GM21528 (cell line): ENCODE data around the gene FIGN.

Source experiments
- ATAC-seq: cut with Tn5 transposase; IDR thresholded peaks from one replicate; pipeline ENCODE4 v1.9.1; 2021; ENCODE audit warnings: mild to moderate bottlenecking, moderate library complexity; ENCODE audit not compliant: unreplicated experiment, low FRiP score

Gene FIGN

DNA sequence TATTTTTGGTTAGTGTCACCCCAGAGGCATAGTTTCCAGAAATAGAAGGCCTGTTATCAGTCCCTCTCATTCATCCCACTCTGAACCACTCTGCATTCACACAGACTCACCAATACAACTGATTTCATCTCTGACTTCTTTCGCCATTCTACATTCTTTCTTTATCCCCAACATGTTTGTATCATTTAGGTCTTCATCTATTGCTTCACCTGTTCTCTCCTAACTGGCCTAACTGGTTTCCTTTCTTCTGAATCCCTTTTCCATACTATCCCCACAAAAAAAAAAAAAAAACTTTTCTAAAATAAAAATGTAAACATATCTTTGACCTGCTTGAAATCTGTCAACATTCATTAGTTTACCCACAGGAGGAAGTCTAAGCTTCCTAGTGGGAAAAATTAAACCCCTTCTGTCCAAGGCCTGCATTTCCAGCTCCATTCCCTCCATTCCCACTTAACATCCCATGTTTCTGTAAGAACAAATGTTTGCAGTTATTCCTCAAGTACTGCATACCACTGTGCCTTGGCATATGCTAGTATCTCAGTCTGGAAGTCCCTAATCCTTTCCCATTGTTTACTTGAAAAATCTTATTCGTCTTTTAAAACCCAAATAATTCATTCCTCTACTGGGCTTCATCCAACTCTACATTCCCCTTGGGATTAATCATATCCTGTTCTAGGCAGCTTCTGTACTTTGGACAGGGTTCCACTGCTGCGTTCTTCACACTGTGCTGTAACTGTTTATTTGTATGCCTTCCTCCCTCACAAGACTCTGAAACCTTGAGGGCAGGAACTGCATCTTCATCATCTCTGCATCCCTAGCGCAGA is 68.5 kb downstream of the FIGN start:
- no peak for ATAC-seq

GRCh38 chr2:163665817-163666216 is 70.0 kb downstream of the FIGN start:
- no peak for ATAC-seq

DNA sequence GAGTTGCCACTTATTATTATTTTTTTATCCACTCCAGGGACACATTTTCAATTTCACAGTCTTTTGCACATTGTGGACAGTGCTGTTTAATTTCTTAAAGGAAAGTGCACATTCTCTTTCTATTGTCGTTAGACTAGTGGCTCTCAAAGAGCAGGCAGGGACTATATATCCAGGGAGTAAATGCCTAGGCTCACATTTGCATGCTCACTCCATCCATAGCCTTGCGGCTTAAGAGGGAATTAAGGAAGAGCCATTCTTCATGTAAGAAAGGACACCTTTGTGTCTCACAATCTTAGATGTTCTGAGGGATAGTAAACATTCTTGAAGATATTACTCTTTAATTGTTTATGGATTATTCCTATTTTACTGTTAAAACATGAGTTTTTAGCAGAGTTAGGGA is 70.8 kb downstream of the FIGN start:
- no peak for ATAC-seq

DNA sequence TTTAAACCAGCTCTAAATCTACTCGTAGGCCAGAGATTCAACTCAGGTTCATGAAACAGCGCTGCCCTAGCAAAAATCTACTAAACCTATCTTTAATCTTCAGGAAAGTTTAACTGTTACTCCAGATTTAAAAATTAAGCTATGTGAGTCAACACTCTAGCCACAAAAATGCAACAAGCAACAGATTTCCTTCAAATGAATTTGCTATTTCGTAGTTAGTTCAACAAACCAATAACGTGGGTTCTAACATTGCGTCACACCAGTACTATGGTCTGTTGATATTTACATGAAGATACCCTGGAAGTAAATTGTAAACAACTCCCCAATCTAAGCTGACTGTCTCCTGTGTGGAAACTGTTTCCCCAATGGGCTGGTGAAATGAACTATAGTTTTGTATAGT is 71.2 kb downstream of the FIGN start:
- no peak for ATAC-seq

DNA sequence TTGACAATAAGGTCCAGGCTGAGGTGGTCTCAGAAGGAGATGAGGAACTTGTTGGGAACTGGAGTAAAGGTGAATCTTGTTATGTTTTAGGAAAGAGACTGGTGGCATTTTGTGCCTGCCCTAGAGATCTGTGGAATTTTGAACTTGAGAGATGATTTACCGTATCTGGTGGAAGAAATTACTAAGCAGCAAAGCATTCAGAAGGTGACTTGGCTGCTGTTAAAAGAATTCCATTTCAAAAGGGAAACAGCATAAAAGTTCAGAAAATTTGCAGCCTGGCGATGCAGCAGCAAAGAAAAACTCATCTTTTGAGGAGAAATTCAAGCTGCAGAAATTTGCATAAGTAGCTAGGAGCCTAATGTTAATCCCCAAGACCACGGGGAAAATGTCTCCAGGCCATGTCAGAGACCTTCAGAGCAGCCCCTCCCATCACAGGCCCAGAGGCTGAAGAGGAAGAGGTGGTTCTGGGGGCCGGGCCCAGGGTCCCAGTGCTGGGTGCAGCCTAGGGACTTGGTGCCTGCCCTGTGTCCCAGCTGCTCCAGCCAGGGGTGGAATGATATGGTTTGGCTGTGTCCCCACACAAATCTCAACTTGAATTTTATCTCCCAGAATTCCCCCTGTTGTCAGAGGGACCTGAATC is 73.5 kb downstream of the FIGN start:
- no peak for ATAC-seq

- no peak for ATAC-seq
These were observed 76.6 kb downstream of the FIGN start for GRCh38 chr2:163659224-163659623.

GRCh38 chr2:163658556-163658955 is 77.3 kb downstream of the FIGN start:
- ATAC-seq, result no peak

DNA sequence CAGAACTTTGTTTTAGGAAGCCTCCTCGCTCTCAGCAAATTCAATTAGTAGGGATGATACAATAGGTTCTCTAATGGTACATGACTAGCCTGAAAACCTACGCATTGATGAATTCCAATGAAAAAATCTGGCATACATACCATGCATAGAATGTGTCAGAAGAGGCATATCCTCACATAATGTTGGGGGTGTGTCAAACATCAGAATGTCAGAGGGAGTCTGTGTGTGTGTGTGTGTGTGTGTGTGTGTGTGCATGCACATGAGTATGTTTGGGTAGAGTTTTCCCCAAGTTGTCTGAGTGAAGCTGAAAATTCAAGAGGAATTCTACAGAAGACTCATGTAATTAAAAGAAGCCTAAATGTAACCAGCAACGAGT is 78.5 kb downstream of the FIGN start:
- no peak for ATAC-seq

DNA sequence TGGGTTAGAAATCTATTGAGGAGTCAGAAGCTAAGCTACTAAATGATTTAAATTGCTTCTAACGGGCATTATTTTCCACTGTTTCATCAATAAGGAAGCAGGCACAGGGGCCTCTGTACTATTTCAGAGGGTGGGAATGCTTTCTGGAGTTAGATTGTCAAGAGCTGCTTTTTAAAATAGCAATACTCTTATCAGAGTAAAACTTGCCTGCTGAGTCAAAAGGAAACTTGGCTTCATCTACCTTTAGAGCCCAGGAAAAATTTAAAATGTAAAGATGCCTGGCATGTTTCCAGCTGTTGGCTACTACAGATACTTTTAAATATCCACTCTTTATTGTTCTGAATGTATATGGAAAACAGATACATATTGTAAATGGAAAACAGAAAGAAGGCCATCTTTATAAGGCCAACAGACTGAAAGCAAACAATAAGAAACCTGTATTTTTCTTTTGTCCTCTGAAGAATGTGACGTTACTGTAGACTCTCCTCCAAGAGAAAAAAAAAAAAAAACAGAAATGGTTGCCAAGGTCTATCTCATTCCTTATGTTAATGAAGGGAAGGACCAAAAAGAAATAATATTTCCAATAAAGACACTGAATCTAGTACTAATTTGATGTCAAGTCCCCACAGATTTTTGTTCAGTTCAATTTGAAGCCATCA is 79.1 kb downstream of the FIGN start:
- no peak for ATAC-seq

DNA sequence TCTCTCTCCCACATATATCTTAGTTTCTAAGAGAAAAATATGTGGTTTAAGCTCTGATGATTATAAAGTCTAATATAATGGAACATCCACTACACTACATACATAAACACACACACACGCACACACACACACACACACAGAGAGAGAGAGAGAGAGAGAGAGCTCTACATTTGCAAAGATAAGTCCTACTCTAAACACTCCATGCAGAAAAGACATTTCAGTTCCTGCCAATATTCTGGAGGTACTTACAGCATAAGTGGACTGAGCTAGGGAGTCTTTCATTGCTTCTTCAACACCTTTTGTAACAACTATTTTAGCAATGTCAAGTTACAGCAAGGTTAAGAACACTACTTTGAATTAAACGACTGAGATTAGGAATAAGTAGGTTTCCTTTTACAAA is 80.1 kb downstream of the FIGN start:
- no peak for ATAC-seq

DNA sequence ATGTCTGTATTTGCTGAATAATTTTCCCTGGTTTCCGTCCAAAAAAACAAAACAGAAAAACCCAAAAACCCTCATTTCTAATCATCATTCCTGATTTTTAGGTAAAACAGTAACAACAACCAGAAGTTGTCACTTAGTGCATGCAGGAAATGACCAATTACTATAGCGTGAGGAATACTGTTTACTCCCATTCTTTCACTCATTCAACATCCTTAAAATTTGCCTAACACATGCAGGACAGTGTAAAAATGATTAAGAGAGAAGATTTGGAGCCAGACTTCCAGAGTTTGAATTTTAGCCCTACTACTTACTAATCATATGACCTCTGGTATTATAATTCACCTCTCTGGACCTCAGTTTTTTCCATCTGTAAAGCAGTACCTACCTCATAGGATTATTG is 83.1 kb downstream of the FIGN start:
- ATAC-seq, result no peak

DNA sequence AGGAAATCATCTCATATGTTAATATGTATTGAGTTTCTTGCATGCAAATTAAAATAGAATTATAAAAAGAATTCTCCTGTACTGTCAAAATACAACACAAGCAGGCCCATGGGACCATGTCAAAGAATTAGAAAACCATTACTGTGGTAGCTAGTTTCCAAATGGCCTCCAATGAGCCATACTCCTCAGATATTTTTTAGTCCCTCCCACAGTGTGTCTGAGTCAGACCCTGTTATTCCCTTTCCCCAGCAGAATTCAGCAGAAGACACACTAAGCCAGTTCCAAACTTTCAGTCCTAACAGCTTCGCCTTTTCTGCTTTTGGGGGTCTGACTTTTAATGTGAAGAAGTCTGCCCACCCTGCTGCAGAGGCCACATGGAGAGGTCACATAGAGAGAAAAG is 86.7 kb downstream of the FIGN start:
- ATAC-seq, result no peak

DNA sequence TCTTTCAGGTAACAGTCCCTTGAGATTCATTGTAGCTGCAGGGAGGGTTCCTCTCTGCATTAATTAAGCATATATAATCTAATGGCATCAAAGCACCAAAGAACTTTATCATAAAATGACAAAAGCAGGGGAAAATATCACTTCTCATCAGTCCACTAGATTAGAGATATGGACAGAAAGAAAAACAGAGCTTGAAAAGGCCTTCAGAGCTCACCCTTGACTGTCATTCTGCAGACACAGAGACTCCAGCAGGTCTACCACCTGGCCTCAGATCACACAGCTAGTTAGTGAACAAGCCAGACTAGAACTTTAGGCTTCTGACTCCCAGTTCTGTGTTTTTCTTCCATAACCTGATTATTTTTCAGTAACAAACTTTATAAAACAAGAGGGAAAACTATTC is 88.5 kb downstream of the FIGN start:
- no peak for ATAC-seq

GRCh38 chr2:163646687-163647086 is 89.1 kb downstream of the FIGN start:
- ATAC-seq, result no peak

DNA sequence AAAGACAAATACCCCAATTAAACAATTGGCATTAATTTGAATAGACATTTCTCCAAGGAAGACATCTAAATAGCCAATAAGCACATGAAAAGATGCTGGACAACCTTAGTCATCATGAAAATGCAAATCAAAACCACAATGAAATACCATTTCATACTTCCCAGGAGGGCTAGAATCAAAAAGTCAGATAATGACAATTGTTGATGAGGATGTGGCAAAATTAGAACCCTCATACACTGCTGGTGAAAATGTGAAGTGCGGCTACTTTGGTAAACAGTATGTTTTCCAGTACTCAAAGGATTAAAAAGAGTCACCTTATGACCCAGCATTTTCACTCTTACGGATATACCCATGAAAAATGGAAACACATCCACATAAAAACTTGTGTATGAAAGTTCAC is 91.6 kb downstream of the FIGN start:
- no peak for ATAC-seq

GRCh38 chr2:163641986-163642385 is 93.8 kb downstream of the FIGN start:
- ATAC-seq, result no peak

GRCh38 chr2:163640542-163641193 is 95.1 kb downstream of the FIGN start:
- ATAC-seq, result no peak

DNA sequence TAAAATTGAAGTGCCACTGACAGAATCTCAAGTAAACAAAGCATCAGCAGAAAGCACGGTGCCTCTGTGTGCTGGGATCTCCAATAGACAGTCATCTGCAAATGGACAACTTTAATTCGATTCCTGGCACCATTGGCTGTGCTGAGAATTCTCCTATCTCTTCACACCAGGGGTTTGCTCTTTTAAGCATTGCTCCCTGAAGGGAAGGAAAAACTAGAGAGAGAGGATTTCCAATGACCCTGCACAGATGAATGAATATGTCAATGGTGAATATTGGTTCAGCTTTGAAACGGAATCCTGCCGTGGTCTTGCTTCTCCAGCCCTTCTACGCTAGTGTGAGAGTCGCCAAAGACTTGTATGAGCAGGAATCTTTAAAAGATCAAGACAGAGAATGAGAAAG is 97.9 kb downstream of the FIGN start:
- no peak for ATAC-seq

- ATAC-seq, result no peak
These were observed 102.5 kb downstream of the FIGN start for GRCh38 chr2:163633291-163633690.

- no peak for ATAC-seq
These were observed 105.0 kb downstream of the FIGN start for GRCh38 chr2:163630836-163631235.

- ATAC-seq, result no peak
These were observed 109.1 kb downstream of the FIGN start for GRCh38 chr2:163626639-163627109.
